NCI-H1417 treated with DMSO at 0.1 percent for 48 hours (cell line): Measurements from ENCODE around the gene PLD2.
"Not testable (repeated sequence)": the region's sequence is repeated elsewhere in the genome, so short reads cannot be mapped to it uniquely, and the experiment has no call there.

Experiments used
- DNase-seq: peaks from one replicate; lab custom pipeline; 2025; lab: John Stamatoyannopoulos, UW

Gene PLD2

GRCh38 chr17:4790705-4791088 is 16.3 kb upstream of the PLD2 start:
- DNase-seq = no peak

- no peak for DNase-seq
These were observed 11.8 kb upstream of the PLD2 start for GRCh38 chr17:4795168-4795567.

GRCh38 chr17:4796552-4796920 is 10.4 kb upstream of the PLD2 start:
- DNase-seq = no peak

GRCh38 chr17:4800462-4801196 is 6.3 kb upstream of the PLD2 start:
- DNase-seq = no peak

GRCh38 chr17:4802228-4802627 is 4.7 kb upstream of the PLD2 start, which contains the start of gene C17orf114:
TSS of gene C17orf114 (minus strand) at chr17:4802328.
- DNase-seq = no peak

GRCh38 chr17:4806456-4806776 is 536 bp upstream of the PLD2 start:
- DNase-seq = no peak

- no peak for DNase-seq
These were observed 839 bp downstream of the PLD2 start for GRCh38 chr17:4807605-4808377.

GRCh38 chr17:4808378-4808767 is 1.4 kb downstream of the PLD2 start:
- no peak for DNase-seq

- no peak for DNase-seq
These were observed 3.8 kb downstream of the PLD2 start for GRCh38 chr17:4810696-4811290.

GRCh38 chr17:4811471-4811870 is 4.5 kb downstream of the PLD2 start:
- no peak for DNase-seq

- no peak for DNase-seq
These were observed 5.7 kb downstream of the PLD2 start for GRCh38 chr17:4812690-4813089.

- no peak for DNase-seq
These were observed 8.2 kb downstream of the PLD2 start for GRCh38 chr17:4815043-4815675.

- no peak for DNase-seq
These were observed 9.9 kb downstream of the PLD2 start for GRCh38 chr17:4816826-4817225.

GRCh38 chr17:4818276-4818675 is 11.3 kb downstream of the PLD2 start:
- DNase-seq = no peak

GRCh38 chr17:4822835-4823234 is 15.9 kb downstream of the PLD2 start:
- DNase-seq = no peak

- DNase-seq = no peak
These were observed 16.6 kb downstream of the PLD2 start for GRCh38 chr17:4823373-4824089.

- no peak for DNase-seq
These were observed 20.4 kb downstream of the PLD2 start for GRCh38 chr17:4827399-4827798.

- not testable (repeated sequence) for DNase-seq
These were observed 25.9 kb downstream of the PLD2 start for GRCh38 chr17:4832829-4833177.

GRCh38 chr17:4833178-4833940 is 26.4 kb downstream of the PLD2 start, which contains the start of gene MINK1:
TSS of gene MINK1 (plus strand) at chr17:4833340. CDS start at chr17:4833584, 244 bp downstream.
- peak; percentile 44 for DNase-seq

GRCh38 chr17:4833941-4834680 is 27.2 kb downstream of the PLD2 start:
- DNase-seq = no peak

- DNase-seq = no peak
These were observed 27.7 kb downstream of the PLD2 start for GRCh38 chr17:4834681-4835020.
